NCI-H748 treated with DMSO at 0.1 percent for 48 hours (cell line): ENCODE results near the gene ATP5F1D.
A peak's percentile ranks its signal among the peaks of the same experiment; 100 is the strongest.

Experiments
- DNase-seq: peaks from one replicate; lab custom pipeline; 2025; lab: John Stamatoyannopoulos, UW

The ATP5F1D gene

GRCh38 chr19:1270854-1271527 is 29.4 kb downstream of the ATP5F1D start:
- DNase-seq = no peak

- DNase-seq = no peak
Measured at GRCh38 chr19:1271528-1272422, 30.2 kb downstream of the ATP5F1D start.

DNA sequence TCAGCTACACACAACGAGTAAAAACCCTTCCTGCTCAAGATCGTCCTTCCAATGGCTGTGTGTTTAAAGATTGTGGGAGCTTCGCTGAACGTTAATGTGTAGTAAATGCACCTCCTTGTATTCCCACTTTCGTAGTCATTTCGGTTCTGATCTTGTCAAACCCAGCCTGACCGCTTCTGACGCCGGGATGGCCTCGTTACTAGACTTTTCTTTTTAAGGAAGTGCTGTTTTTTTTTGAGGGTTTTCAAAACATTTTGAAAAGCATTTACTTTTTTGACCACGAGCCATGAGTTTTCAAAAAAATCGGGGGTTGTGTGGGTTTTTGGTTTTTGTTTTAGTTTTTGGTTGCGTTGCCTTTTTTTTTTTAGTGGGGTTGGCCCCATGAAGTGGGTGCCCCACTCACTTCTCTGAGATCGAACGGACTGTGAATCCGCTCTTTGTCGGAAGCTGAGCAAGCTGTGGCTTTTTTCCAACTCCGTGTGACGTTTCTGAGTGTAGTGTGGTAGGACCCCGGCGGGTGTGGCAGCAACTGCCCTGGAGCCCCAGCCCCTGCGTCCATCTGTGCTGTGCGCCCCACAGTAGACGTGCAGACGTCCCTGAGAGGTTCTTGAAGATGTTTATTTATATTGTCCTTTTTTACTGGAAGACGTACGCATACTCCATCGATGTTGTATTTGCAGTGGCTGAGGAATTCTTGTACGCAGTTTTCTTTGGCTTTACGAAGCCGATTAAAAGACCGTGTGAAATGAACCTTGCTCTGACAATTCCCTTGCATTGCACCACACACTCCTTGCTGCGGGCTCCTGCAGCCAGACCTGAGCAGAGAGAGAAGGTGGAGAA is 31.1 kb downstream of the ATP5F1D start:
- DNase-seq = no peak

- no peak for DNase-seq
Measured at GRCh38 chr19:1273263-1274041, 31.9 kb downstream of the ATP5F1D start.

DNA sequence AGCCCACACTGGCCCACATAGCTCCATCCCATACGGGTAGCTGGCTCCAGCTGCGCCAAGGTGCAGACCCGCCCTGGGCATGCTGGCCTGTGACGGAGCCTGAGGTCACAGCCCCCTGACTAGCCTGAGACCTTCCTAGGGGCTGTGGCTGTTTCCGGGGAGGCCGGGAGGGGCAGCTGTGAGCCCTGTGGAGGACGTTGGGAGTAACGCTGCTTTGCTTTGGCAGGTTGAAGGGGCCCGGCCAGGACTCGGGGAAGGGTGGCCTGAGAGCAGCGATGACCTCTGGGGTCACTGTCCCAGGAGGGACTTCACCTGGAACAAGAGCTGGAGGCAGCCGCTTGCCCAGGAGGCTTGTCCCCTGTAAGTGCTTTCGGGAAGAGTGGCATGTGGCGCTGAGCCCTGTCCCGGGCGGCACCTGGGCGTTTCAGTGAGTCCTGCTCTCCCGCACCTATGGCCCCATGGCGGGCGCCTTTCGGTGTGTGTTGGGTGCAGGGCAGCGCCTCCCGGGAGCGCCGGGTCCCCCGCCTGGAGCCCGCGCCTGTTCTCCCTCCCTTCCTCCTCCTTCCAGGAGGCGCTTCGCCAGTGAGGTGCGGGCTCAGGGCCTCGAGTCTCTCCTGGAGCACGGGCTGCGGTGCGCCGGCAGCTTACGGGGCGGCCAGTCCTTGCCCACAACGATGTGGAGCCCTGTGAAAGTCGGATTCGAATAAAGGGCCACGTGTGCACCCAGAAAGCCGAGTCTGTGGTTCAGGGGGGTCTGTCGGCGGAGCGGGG is 32.7 kb downstream of the ATP5F1D start:
- DNase-seq = no peak

GRCh38 chr19:1274852-1275259 is 33.3 kb downstream of the ATP5F1D start:
- no peak for DNase-seq

- peak; percentile 69 for DNase-seq
Measured at GRCh38 chr19:1275260-1275975, 33.9 kb downstream of the ATP5F1D start, which contains the start of gene FAM174C. Gene FAM174C, plus strand, starts transcription at chr19:1275530. Its CDS starts 20 bp downstream, at chr19:1275550.

- DNase-seq = no peak
Measured at GRCh38 chr19:1275976-1276627, 34.6 kb downstream of the ATP5F1D start.

DNA sequence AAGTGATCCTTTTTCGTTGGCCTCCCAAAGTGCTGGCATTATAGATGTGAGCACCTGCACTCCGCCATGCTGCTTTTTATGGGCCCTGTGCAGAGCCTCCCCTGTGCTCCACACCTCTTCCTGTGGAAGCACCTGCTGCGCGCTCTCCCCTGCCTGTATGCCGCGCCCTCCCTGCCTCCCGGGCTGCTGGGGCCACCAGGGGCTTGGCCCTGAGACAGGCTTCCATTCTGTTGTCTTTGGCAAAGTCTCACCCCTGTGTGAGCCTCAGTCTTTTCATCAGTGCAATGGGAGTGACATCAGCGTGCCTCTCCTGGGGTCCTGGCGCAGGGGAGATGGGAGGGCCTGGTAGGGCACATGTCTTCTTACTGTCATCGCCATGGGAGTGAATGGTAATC is 35.1 kb downstream of the ATP5F1D start:
- no peak for DNase-seq

DNA sequence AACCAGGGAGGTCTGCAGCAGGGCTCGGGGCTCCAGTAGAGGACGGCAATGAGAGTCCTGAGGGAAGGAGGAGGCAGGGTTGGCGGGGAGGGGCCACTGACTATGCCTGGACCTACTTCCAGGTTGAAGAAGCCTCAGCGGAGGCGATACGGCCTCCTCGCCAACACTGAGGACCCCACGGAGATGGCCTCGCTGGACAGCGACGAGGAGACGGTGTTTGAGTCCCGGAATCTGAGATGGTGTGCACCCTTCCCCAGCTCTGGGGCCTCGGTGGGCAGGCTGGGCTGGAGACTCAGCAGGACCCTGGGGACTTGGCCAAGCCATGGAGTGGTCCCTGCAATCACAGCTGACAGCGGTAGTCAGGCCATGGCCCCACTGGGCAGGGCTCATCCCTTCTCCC is 35.5 kb downstream of the ATP5F1D start:
- no peak for DNase-seq

GRCh38 chr19:1278074-1278473 is 36.5 kb downstream of the ATP5F1D start:
- no peak for DNase-seq

- DNase-seq = no peak
Measured at GRCh38 chr19:1278713-1279660, 37.4 kb downstream of the ATP5F1D start.

GRCh38 chr19:1279782-1280341 is 38.3 kb downstream of the ATP5F1D start:
- DNase-seq = no peak

GRCh38 chr19:1280636-1281568 is 39.4 kb downstream of the ATP5F1D start:
- no peak for DNase-seq

GRCh38 chr19:1281569-1282287 is 40.2 kb downstream of the ATP5F1D start:
- no peak for DNase-seq

DNA sequence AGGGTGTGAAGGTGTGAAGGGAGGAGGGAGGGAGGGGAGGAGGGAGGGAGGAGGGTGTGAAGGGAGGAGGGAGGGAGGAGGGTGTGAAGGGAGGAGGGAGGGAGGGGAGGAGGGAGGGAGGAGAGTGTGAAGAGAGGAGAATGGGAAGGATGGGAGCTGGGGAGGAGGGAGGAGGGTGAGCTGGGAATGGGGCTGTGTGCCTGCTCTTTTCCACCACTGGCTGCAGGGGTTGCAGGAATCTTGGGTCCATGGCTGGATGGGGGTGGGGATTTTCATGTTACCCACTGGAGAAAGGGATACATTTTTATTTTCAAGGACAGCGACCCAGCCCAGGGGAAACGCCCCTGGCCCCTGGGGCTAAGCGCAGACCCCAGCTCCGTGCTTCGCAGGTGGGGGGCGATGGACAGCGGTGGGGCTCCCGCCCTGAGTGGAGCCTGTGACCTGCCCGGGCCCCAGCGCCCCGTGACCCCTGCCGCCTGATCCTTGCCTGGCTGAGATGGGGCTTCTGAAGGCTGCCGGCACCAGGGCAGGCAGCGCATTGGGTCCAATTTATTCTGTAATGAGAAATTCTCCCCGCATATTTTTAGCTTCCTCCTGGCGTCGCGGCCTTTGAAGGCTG is 41.1 kb downstream of the ATP5F1D start:
- DNase-seq = no peak
